Renal cortex interstitium (tissue), 11 donors: Measurements from ENCODE around the gene LHX5. TPM values are rescaled to one million over a fixed set of nuclear protein-coding genes. Genes with fewer than 3 reads are reported as not detected.

Experiments used
- DNase-seq, 11 donors: peaks; one replicate each; pipeline ENCODE4 v3.0.0-alpha.2; 2013; ENCODE audit warnings: low read depth in 9 of 11, low spot score in 4 of 11; ENCODE audit errors: extremely low read depth in 1 of 11
- polyA plus RNA-seq, 3 donors: library from polyadenylated mRNA; unstranded; fragments of 120-200 nt; gene quantifications; one replicate each; pipeline ENCODE4 v1.2.1, GENCODE V29; 2013; ENCODE audit not compliant: insufficient read length in 3 of 3

Gene LHX5
- polyA plus RNA-seq, 3 donors, result not detected

DNA sequence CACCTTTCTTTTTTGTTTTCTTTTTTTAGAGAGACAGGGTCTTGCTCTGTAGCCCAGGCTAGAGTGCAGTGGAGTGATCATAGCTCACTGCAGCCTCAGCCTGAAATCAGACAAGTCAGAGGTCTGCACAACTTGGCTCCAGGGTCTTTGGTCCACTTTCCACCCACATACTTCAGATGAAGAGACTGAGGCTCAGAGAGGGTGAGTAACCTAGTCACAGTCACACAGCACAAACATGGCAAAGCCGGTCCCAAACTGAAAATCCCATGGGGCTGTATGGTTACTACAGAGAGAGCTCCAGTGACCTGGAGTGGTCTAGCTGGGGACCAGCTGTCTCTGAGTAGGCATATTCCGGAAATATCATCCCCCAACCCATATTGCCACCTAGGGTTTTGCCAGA lies 19.2 kb downstream of the LHX5 start:
- no peak for DNase-seq

DNA sequence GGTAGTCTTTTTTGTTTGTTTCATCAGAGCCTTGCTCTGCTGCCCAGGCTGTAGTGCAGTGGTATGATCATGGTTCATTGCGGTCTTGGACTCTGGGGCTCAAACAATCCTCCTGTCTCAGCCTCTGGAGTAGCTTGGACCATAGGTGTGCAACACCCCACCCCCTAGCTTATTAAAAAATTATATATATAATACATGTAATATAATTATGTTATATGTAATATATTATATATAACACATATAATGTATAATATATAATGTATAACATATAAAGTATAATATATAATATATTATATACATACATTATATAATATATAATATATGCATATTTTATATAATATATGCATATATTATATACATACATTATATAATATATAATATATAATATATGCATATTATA lies 21.8 kb downstream of the LHX5 start:
- DNase-seq, result no peak

DNA sequence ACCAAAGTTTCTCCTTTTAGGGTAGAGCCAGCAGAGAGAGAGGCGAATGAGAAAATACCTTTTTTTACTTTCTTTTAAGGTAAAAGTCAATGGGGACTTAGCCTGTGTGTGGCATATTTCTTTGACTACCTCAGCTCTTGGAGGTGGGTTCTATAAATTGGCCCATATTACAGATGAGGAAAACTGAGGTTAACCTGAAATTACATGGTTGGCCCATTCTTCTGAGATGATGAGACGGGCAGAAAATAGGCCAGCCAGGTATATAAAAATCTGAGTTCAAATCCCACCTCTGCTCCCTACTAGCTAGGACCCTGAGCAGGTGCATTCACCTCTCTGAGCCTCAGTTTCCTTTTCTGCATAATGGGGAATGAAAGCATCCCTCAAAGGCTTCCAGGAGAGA lies 22.4 kb downstream of the LHX5 start:
- DNase-seq, result no peak

DNA sequence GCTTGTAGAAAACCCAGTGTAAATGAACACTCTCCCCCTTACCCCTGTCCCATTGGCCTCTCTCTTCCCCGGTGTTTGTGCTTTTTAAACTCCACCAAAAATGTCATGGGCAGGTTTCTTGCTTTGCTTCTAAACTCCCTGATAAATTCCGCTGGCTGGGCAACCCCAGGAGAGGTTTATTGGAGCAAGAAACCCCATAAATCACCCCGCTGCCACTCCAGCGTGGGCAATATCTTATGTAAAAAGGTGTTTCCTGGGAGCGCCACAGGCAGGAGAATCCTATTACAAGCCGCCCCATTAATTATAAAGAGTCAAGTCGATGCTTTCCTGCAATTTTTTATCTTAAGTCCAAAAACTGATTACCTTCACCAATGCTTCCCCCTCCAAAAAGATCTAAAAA lies 22.8 kb downstream of the LHX5 start:
- peak in 5 of 11 donors; percentile 17 to 59 (median 42) for DNase-seq

DNA sequence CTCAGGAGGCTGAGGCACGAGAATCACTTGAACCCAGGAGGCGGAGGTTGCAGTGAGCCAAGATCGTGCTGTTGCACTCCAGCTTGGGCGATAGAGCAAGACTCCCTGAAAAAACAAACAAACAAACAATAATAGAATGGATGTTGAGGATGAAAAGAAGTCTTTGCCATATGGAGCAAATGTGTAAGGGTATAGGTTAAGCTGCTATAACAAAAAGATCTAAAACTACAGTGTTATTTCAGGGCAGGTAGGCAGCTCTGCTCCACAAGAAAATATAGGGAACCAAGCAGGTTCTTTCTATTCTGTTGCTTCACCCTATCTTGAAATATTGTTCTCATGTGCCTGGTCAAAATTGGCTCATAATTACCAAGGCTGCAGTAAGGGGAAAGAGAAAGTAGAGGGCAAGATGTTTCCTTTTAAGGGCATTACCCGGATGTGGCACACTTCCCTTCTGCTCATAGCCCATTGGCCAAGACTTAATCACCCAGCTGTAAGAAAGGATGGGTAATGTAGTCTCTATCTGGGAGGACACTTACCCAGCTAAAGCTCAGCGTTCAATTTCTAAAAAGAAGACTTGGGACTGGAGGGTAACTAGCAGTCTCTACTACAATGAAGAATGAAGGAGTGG lies 26.0 kb downstream of the LHX5 start:
- DNase-seq, result no peak

DNA sequence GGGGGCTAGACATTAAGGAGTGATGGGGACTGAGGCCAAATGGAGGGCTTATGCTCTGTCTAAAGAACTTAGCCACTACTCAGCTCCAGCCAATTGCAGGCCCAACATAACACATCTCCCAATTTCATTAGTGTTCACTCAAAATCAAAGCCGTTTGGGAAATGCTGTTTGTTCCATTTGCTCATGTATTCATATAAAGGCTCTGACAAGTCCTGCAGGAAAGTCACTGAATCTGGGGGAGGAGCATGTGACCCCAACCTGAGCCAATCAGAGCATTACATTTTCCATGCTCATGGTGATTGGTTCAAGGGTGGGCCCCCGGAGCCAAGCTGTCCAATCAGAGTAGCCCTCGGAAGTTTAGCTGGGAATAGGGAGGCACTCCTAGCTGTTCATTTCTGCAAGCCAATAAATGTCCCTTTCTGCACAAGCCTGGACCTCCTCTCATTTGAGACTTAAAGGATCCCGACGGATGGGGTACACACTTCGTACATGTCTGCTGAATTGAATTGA lies 28.6 kb downstream of the LHX5 start:
- DNase-seq, result no peak

DNA sequence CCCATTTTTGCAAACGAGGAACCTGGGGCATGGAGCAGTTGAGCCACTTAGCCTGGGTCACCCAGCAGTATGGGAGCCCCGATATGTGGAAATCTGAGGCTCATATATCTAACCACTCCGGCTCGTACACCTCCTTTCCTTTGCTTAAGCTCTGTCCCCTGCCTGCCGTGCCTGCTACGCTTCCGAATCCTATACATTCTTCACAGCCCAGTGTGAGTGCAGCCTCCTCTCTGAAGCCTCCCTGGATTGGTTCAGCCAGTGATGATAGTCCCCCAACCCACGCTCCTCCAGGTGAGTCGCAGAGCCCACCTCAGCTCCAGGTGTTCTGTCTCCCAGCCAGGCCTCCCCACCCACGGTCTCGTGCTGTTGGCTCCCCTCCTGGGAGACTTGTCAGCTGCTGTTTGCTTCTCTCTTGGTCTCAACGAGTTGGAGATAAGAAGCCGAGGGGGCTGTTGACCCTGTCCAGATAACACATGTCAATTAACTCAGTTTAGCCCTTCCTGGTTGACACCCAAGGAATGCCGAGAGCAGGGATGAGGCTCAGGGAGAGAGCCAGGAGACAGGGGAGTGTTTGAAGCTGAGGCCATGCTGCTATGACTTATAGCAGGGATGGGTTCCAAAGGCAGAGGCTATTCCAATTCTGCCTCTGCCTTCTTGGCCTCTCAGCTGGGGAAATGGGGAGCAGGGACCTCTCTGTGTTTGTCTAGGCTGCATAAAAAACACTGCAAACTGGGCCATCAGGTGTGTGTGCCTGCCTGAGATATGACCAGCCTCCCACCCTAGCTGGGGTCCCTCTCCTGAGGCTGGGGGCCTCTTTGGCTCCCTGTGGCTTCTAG lies 30.5 kb downstream of the LHX5 start:
- no peak for DNase-seq

DNA sequence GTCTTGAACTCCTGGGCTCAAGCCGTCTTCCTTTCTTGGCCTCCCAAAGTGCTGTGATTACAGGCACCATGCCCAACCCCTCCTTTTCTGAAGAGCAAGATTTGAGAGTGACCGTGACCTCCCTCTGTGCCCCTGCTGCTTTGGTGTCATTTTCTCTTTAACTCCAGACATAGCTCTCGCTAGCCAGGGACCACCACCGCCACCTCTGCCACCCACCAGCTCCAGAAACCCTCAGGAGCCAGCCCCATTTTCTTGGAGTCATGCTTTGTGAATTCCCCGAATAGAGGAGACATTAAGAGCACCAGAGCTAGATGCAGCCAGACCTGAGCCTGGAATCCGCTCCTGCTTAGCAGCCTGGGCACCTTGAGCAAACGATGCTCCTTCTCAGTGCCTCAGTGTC lies 31.3 kb downstream of the LHX5 start:
- DNase-seq, result no peak

DNA sequence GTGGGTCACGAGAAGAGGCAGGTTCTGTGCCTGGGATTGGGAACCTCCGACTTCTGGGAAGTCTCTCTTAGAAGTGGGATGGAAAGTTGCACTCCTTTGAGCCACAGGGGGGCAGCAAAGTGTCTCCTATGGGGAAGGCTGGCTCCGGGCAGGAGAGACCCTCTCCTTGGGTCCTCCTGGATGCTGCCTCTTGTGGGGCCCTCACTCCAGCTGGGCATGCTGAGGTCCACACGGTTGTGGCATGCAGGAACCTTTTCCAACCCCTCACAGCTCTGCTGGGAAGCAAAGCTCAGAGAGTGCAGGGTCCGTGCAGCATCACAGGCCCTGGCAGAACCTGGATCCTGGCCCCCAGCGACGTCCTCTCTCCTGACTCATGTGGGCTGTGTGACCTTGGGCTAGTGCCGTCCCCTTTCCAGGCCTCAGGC lies 32.1 kb downstream of the LHX5 start:
- DNase-seq, result peak in 3 of 11 donors; percentile 34 to 45 (median 44)

DNA sequence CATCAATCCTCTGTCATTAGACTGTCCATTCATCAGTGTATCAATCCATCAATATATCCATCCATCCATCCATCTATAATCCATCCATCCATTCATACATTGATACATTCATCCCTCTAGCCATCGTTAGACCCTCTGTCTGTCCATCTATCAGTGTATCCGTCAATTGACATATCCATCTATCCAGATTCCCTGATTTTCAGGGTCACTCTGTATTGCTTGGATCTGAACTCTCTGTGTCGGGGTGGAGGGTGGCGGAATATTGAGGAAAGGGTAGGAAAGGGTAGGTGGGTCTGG lies 32.4 kb downstream of the LHX5 start:
- DNase-seq, result no peak

DNA sequence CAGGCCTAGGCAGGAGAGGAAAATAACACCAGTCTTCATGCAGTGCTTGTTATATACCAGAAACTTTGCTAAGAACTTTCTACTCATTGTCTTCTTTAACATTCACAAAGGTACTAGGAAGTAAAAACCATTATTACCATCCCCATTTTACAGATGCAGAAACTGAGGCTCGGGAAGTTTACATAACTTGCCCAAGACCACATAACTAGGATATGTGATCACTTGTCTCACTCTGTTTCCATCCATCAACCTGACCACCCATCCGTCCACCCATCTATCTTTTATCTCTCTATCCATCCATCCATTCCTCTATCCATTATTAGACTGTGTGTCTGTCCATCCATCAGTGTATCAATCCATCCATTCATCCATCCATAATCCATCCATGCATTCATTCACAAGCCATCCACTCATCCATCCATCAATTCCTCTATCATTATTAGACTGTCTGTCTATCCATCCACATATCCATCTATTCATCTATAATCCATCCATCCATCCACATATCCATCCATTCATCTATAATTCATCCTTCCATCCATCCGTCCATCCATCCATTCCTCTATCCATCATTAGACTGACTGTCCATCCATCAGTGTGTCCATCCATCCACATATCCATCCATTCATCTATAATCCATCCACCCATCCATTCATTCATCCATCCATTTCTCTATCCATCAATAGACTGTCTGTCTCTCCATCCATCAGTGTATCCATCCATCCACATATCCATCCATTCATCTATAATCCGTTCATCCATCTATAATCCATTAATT lies 33.0 kb downstream of the LHX5 start:
- DNase-seq, result no peak

DNA sequence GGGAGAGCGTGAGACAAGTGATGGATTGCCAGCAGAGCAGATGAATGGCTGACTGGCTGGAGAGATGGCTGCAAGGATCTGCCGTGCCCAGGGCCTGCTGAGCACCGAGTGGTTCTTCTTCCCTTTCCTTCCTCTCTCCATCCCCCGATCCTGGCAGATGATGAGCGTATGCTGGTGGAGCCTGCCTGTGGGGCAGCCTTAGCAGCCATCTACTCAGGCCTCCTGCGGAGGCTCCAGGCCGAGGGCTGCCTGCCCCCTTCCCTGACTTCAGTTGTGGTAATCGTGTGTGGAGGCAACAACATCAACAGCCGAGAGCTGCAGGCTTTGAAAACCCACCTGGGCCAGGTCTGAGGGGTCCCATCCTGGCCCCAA lies 34.0 kb downstream of the LHX5 start:
- no peak for DNase-seq

DNA sequence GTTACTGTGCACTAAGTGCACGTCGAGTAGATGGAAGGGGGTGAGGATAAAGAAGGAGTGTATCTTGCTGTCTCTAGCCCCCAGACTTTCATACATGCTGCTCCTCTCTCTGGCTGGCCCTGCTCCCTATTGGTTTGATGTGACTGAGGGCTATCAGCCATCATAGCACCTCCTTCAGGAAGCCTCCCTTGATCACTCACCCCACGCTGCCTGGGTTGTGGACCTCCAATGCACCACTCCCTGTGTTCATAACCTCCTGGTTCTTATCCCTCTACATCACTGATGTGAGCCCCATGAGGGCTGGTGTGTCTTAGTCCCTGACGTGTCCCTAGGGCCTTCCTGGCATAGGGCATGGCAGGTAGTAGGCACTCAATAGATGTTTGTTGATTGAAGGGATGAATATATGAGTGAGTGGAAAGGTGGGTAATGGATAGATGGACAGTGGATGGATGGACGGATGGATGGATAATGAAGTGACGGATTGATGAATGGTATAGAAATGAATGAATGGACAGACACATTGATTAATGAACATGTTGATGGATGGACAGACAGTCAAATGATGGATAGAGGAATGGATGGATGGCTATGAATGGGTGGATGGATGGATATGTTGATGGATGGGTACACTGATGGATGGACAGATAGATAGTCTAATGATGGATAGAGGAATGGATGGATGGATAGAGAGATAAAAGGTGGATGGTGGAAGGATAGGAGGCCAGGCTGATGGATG lies 34.5 kb downstream of the LHX5 start:
- no peak for DNase-seq

DNA sequence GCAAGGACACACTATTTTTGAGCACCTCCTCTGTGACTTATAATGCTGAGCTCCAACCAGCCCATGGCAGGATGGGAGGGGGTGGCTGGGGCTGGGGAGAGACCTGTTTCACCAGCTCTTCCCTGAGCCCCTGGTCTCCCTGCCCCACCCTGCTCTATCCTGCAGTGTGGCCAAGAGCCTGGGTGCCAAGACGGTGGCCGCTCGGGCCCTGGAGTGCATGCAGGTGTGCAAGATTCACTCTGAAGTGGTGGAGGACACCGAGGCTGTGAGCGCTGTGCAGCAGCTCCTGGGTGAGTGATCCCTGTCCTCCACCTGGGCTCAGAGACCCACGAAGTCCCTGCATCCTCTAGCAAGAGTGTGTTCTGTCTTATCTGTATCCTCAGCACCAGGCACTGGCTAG lies 35.1 kb downstream of the LHX5 start:
- DNase-seq, result no peak

DNA sequence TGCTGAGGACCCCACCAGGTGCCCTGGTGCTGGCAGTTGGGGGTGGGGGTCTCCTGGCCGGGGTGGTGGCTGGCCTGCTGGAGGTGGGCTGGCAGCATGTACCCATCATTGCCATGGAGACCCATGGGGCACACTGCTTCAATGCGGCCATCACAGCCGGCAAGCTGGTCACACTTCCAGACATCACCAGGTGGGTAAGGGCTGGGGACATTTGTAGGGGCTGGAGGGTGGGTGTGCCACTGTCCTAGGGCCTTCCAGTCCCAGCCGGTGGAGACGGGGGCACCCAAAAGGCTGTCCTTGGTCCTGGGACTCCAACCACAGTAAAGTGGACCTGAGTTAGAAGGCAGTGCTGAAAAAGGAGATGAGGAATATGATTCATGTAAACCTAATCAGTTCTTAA lies 36.3 kb downstream of the LHX5 start:
- no peak for DNase-seq

DNA sequence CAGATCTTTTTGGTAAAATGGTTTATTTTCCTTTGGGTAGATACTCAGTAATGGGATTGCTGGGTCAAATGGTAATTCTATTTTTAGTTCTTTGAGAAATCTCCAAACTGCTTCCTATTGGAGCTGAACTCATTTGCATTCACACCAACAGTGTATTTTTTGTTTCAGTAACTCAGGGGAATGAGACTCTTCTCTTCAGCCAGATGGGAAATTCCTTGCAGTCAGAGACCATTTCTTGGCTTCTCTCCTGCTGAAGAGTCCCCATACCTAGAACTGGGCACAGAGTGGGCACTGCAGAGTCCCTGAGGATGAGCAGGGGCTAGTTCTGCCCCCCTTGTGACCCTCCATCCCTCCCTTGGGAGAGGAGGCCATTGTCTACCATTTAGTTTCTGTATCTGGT lies 38.7 kb downstream of the LHX5 start:
- no peak for DNase-seq

DNA sequence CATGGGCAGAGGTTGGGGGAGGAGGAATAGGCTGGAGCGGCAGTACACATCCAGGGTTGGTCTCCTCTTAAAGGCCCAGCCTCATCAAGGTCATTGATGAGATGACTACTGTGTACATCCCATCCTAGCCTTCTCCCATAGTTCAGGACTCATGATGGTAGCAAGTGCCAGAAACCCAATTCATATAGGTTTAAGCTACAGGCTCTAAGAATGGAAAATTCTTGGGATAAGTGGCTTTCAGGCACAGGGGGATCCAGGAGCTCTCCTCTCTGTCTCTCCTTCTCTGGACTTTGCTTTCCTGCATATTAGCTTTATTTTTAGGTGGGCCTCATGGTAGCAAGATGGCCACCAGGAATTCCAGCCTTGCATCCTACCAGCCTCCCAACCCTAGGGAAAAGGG lies 43.2 kb downstream of the LHX5 start:
- no peak for DNase-seq

DNA sequence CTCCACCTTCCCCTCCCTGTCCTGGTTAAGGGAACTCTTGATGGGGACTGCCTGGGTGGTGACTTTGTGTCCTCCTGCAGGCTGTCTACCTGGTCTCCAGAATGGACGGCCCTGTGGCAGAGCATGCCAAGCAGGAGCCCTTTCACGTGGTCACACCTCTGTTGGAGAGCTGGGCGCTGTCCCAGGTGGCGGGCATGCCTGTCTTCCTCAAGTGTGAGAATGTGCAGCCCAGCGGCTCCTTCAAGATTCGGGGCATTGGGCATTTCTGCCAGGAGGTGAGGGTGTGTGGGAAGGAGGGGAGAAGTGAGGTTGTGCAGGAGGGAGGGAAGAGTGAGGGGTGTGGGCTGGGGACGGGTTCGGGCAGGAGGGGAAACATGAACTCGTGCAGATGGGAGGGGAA lies 43.8 kb downstream of the LHX5 start:
- DNase-seq, result no peak

DNA sequence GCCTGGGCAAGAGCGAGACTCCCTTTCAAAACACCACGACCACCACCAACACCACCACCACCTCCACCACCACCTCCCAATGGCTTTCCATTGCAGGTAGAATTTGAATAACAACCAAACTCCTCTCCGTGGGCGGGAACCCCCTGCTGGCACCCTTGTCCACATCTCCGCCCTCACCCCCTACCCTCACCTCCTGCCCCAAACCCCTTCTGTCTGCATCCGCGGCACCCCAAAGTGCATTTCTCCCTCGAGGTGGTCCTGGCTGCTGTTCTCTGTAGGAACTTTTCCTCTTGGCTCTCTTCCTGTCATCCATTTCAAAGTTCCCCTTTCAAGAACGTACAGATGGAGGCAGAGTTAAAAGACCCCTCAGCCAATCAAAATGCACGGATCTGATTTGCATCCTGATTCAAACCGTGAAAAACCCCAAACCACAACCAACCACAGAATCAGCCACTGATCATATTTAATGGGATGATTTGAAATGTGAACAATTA lies 45.7 kb downstream of the LHX5 start:
- no peak for DNase-seq
